Karpas-422 (cell line): ENCODE measurements around the gene CLIP4. TPM values are rescaled to one million over a fixed set of nuclear protein-coding genes. Genes with fewer than 3 reads are reported as not detected.

ENCODE experiments used
- DNase-seq: peaks from one replicate; pipeline ENCODE4 v3.0.0-alpha.2; 2015
- H2AFZ ChIP-seq: fragments of 200-600 bp; sonication (generic); 2 replicates; pipeline ENCODE4 v1.6.1; 2014; ENCODE audit warnings: antibody characterized with exemption, low read length, mixed read lengths
- H3K27ac ChIP-seq: fragments of 200-600 bp; sonication (generic); 2 replicates; pipeline ENCODE4 v1.5.1; 2014; ENCODE audit warnings: mild to moderate bottlenecking, low read length, moderate library complexity
- H3K27me3 ChIP-seq: fragments of 200-600 bp; sonication (generic); 2 replicates; pipeline ENCODE4 v1.6.1; 2014; ENCODE audit warnings: low read length, mixed read lengths
- H3K36me3 ChIP-seq: fragments of 200-600 bp; sonication (generic); 2 replicates; pipeline ENCODE4 v1.6.1; 2014; ENCODE audit warnings: low read length, mixed read lengths; ENCODE audit not compliant: insufficient read depth
- H3K4me1 ChIP-seq: fragments of 200-600 bp; sonication (generic); 2 replicates; pipeline ENCODE4 v1.6.1; 2014; ENCODE audit warnings: mild to moderate bottlenecking, low read length, mixed read lengths
- H3K4me2 ChIP-seq: fragments of 200-600 bp; sonication (generic); 2 replicates; pipeline ENCODE4 v1.6.1; 2014; ENCODE audit warnings: low read length, low read depth, mild to moderate bottlenecking; ENCODE audit not compliant: poor library complexity, severe bottlenecking
- H3K4me3 ChIP-seq: fragments of 200-600 bp; sonication (generic); 2 replicates; pipeline ENCODE4 v1.5.1; 2014; ENCODE audit warnings: mild to moderate bottlenecking, antibody characterized with exemption, low read length, mixed read lengths
- H3K79me2 ChIP-seq: fragments of 200-600 bp; sonication (generic); 2 replicates; pipeline ENCODE4 v1.6.1; 2014; ENCODE audit warnings: mild to moderate bottlenecking, low read length, mixed read lengths
- H3K9ac ChIP-seq: fragments of 200-600 bp; sonication (generic); 2 replicates; pipeline ENCODE4 v1.6.0; 2014; ENCODE audit warnings: low read length
- H3K9me2 ChIP-seq: fragments of 200-600 bp; sonication (generic), shearing (Covaris generic); replicated peaks from 2 replicates; pipeline ENCODE4 v1.6.0; 2014; ENCODE audit warnings: mild to moderate bottlenecking, low read length, moderate library complexity; ENCODE audit not compliant: insufficient read depth
- H3K9me3 ChIP-seq: fragments of 300-700, 200-600 bp; sonication (generic); 2 replicates; pipeline ENCODE4 v1.6.1; 2014; ENCODE audit warnings: low read length, mixed read lengths
- H4K20me1 ChIP-seq: fragments of 200-600 bp; sonication (generic); 2 replicates; pipeline ENCODE4 v1.6.1; 2014; ENCODE audit warnings: mild to moderate bottlenecking, antibody characterized with exemption, low read length, low read depth; ENCODE audit not compliant: insufficient read depth
- total RNA-seq: library from RNA; depleted of rRNA; stranded (reverse); fragments of >200 nt; shearing (Covaris generic); gene quantifications from 2 replicates; pipeline ENCODE4 v1.2.3, GENCODE V29; 2014; ENCODE audit warnings: low replicate concordance

CLIP4 gene
- total RNA-seq, 1 experiment from 2014 or later: not detected

DNA sequence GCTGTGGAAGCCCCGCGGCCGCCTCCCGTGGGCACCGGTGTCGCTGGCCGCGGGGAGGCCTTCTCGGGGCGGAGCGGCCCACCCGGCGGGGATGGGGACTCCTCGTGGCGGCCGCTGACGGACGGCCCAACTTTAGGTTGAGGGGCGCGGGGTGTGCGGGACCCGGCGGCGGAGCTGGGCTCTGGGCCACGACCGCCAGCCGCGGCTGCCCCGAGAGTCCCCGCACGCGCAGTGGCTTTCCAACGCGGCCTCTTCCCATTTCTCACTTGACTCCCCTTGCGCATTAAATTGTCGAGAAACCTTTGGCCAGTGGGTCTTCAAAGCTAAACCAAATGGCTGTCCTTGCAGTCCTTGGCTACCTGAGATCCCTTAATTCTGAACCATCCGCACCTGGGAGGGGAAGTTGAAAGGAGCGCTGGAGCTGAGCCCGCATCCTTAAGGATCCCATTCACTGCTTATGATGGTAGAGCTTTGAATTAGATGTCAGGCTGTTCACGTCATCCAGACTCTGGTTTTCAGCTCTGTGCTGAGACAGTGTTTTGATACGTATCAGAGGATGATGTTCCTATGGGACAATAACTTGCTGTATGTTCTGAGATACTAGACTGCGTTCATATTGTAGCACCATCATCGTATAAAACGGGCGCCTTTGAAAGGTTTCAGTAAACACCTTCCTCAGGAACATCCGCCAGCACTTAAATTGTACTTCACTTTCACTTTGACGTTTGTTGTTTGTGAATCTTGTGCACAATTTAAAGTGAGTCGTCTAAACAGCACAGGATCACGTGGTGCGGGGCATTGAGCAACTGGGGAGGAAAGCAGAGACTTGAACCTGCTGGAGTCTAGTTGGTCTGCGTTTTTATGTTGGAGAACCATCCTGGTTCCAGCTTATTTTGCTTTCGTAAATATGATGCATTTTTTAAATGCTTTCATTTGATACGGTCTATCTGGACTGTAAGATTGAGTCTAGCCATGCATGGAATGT, 874 bp downstream of the CLIP4 start:
- peak overlapping the region; percentile 37 for H3K4me2 ChIP-seq
- H4K20me1 ChIP-seq: no peaks in the 10 kb centered on the region
- peaks cover 5% of the 10 kb centered on the region for H3K4me1 ChIP-seq
- H2AFZ ChIP-seq: peak overlapping the region; percentile 72; the same call in 1 of the 2 replicates
- peak overlapping the region; percentile 15; the same call in 1 of the 2 replicates for H3K4me3 ChIP-seq
- no peaks in the 10 kb centered on the region for H3K9me2 ChIP-seq
- H3K9ac ChIP-seq: no peak overlapping the region
- H3K9me3 ChIP-seq: no peaks in the 10 kb centered on the region
- H3K36me3 ChIP-seq: no peaks in the 10 kb centered on the region
- H3K79me2 ChIP-seq: no peaks in the 10 kb centered on the region
- DNase-seq: no peak
- H3K27me3 ChIP-seq: no peaks in the 10 kb centered on the region
- no peak overlapping the region for H3K27ac ChIP-seq

DNA sequence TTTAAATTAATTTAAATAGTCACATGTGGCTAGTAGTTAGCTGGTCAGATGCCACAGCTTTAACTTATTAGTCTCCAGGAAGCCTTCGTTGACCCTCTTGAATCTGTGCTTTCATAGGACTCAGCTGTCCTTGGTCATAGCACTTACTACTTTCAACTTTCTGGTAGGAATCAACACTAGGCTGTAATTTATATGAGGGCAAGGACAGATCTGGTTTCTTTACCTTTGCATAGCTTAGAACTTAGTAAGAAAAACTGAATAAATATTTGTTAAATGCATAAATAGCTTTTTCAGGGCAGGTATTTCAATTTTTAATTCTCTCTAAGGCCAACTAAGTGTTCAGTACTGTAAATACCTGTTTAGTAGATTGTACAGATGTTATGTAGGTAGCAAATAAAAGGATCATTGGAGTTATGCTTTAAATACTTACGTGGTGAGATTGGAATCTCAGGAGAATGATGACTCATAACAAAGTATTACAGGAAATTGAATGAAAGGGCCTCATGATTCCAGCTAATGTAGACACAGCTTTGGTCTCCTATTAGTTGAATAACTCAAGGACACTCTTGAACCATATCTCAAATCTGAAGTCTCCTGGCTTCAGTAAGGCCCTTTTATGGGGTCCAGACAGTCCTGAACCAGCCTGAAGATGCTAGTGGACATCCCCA, 2.6 kb downstream of the CLIP4 start:
- Histone ChIP-seq H3K4me2 (no peak overlapping the region), H3K4me1 (peaks cover 5% of the 10 kb centered on the region), H3K27me3 (no peaks in the 10 kb centered on the region), H3K9ac (no peak overlapping the region), H2AFZ (no peak overlapping the region), H3K9me2 (no peaks in the 10 kb centered on the region), H3K79me2 (no peaks in the 10 kb centered on the region), H3K9me3 (no peaks in the 10 kb centered on the region), H4K20me1 (no peaks in the 10 kb centered on the region), H3K36me3 (no peaks in the 10 kb centered on the region), H3K4me3 (no peak overlapping the region), H3K27ac (no peak overlapping the region)
- no peak for DNase-seq

DNA sequence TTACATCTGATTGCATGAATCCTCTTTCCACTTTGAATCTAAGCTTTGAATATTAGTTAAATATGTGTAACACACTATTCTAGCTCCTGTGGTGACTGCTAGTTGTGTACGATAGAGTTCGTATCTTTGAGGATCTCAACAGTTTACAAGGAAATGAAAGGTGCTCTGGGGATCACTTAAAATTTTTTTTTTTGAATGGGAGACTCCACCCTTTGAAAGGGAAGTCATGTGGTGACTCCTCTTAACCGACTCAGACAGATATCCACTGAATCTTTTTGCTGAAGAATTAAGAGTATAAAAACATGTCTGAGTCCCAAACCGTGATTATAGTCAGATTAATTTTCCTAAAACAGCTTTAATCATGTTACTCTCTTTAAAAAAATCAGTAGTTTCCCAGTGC, 4.0 kb downstream of the CLIP4 start:
- Histone ChIP-seq H3K36me3 (no peaks in the 10 kb centered on the region), H3K9me2 (no peaks in the 10 kb centered on the region), H3K4me1 (peaks cover 5% of the 10 kb centered on the region), H3K4me2 (no peak overlapping the region), H3K4me3 (no peak overlapping the region), H4K20me1 (no peaks in the 10 kb centered on the region), H3K79me2 (no peaks in the 10 kb centered on the region), H3K27me3 (no peaks in the 10 kb centered on the region), H3K9ac (no peak overlapping the region), H2AFZ (no peak overlapping the region), H3K9me3 (no peaks in the 10 kb centered on the region), H3K27ac (no peak overlapping the region)
- DNase-seq: no peak

DNA sequence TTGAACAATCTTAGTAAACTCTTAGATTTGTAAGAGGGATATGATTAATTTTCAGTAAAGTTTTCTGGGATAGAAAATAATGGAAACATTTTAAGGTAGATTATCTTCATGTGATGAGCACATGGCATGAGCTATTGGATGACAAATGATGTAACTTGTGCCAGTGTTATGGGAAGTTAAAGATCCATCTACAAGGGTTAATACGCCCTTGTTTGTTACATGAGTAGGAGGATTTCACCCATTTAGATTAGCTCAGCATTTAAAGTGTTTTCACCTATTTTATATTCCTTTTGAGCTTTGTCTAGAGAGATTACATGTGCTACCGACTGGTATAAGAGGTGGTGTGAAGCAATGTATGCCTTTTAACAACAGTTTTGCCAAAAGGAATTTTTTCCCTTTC, 5.6 kb downstream of the CLIP4 start:
- H3K4me1 ChIP-seq: peaks cover 5% of the 10 kb centered on the region
- no peaks in the 10 kb centered on the region; the same call in 1 of the 2 replicates for H3K27me3 ChIP-seq
- H3K9me3 ChIP-seq: no peaks in the 10 kb centered on the region
- H4K20me1 ChIP-seq: no peaks in the 10 kb centered on the region
- no peaks in the 10 kb centered on the region for H3K9me2 ChIP-seq
- no peaks in the 10 kb centered on the region for H3K79me2 ChIP-seq
- H3K4me2 ChIP-seq: no peak overlapping the region
- H2AFZ ChIP-seq: no peak overlapping the region
- H3K9ac ChIP-seq: no peak overlapping the region
- no peaks in the 10 kb centered on the region for H3K36me3 ChIP-seq
- DNase-seq: no peak
- H3K4me3 ChIP-seq: no peak overlapping the region
- H3K27ac ChIP-seq: no peak overlapping the region

DNA sequence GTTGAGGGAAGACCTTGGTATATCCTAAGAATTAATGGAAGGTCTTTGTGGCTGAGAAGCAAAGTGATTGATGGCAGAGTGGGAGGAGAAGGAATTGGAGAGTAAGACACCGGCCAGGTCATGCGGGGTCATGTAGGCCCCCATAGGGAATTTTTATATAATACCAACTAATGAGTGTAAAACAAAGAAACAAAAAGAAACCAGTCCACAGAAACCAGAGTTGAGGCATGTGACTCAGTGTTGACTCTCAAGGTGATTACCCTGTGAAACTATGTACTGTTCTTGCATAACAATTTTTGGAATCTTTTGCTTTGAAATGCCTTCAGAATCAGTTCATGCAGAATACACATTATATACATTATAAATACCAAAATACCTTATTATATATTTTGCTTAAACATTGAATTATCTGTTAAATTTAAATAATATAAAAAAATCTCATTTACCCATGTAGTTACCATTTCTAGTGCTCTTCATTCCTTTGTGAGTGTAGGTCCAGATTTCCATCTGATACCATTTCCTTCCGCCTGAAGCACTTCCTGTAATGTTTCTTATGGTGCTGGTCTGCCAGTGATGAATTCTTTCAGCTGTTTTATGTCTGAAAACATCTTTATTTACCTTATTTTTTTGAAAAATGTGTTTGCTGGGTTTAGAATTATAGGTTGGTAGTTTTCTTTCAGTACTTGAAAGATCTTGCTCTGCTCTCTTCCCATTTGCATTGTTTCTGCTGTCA, 8.6 kb downstream of the CLIP4 start:
- Histone ChIP-seq H3K79me2 (no peaks in the 10 kb centered on the region), H3K9me2 (no peaks in the 10 kb centered on the region), H3K36me3 (no peaks in the 10 kb centered on the region), H3K9ac (no peak overlapping the region), H3K4me3 (no peak overlapping the region), H4K20me1 (no peaks in the 10 kb centered on the region), H2AFZ (no peak overlapping the region), H3K9me3 (no peaks in the 10 kb centered on the region), H3K4me2 (no peak overlapping the region), H3K27me3 (no peaks in the 10 kb centered on the region; the same call in 1 of the 2 replicates), H3K27ac (no peak overlapping the region), H3K4me1 (0 out of 2 replicates have a peak, but pooled peaks cover 2% of the 10 kb centered on the region)
- no peak for DNase-seq

DNA sequence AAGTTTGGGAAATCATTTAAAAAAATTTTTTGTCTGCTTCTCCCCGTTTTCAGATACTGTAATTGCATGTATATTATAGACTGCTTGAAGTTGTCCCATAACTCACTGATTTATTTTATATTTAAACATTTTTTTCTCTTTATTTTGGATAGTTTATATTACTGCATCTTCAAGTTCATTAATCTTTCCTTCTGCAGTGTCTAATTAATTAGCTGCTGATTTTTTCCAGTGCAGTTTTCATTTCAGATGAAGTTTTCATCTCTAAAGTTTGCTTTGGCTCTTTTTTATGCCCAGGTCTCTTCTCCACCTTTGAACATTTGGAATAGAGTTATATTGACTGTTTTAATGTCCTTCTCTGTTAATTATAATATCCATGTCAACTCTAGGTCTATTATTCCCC, 9.3 kb downstream of the CLIP4 start:
- H3K4me3 ChIP-seq: no peak overlapping the region
- no peaks in the 10 kb centered on the region for H3K79me2 ChIP-seq
- H3K4me2 ChIP-seq: no peak overlapping the region
- H3K9me3 ChIP-seq: no peaks in the 10 kb centered on the region
- H2AFZ ChIP-seq: no peak overlapping the region
- H3K36me3 ChIP-seq: no peaks in the 10 kb centered on the region
- no peaks in the 10 kb centered on the region; the same call in 1 of the 2 replicates for H3K27me3 ChIP-seq
- H3K9me2 ChIP-seq: no peaks in the 10 kb centered on the region
- H3K9ac ChIP-seq: no peak overlapping the region
- H3K27ac ChIP-seq: no peak overlapping the region
- H4K20me1 ChIP-seq: no peaks in the 10 kb centered on the region
- 0 out of 2 replicates have a peak, but pooled peaks cover 2% of the 10 kb centered on the region for H3K4me1 ChIP-seq
- no peak for DNase-seq

DNA sequence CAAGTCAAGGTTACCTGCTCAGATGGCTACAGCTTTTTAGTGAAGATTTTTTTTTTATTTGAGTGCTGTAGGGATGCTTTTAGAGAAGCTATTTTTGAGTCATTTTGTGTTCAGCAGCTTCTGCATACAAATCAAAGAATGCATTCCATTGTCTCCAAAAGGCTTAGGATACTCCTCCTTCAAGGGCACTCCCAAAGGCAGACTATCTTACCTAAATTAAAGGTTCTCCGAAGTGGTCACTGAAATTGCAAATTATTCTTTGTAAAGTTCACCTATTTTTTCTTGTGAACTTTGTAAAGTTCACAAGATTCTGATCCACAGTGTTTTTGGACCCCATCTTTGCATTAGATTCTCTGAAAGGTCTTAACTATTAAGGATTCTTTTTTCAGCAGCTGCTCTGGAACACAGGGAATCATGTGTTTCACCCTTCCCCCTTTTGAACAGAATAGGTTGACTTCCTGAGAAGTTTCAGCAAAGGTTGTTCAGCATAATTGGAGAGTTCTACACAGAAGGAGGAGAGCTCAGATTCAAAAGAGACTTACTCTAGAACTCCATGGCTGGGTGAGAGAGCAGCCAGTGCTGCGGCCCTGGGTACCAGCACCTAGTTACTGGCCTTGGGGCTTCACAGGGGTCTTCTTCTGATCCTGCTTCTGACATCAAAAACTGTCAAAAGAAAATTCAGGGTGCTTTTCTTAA, 14.5 kb downstream of the CLIP4 start:
- H3K4me3 ChIP-seq: no peak overlapping the region
- peak overlapping the region; percentile 29; the same call in 1 of the 2 replicates for H2AFZ ChIP-seq
- H4K20me1 ChIP-seq: no peaks in the 10 kb centered on the region
- peak overlapping the region; percentile 4 for H3K4me2 ChIP-seq
- H3K9me3 ChIP-seq: no peaks in the 10 kb centered on the region
- H3K79me2 ChIP-seq: no peaks in the 10 kb centered on the region
- peaks cover 14% of the 10 kb centered on the region for H3K4me1 ChIP-seq
- H3K27ac ChIP-seq: no peak overlapping the region
- no peaks in the 10 kb centered on the region; the same call in 1 of the 2 replicates for H3K27me3 ChIP-seq
- no peak for DNase-seq
- H3K9ac ChIP-seq: no peak overlapping the region
- no peaks in the 10 kb centered on the region for H3K36me3 ChIP-seq
- no peaks in the 10 kb centered on the region for H3K9me2 ChIP-seq
